Kidney (tissue), 14 donors: ENCODE results near the gene SPHK2. TPM values are rescaled to one million over a fixed set of nuclear protein-coding genes. Genes with fewer than 3 reads are reported as not detected.

Experiments used
- DNase-seq, 5 donors: peaks; one replicate each; pipeline ENCODE4 v3.0.0-alpha.2; 2013 to 2020
- FAIRE-seq: peaks from 2 replicates; lab custom pipeline; 2012; peaks lifted over from hg19 to GRCh38; lab: Jason Lieb, UNC
- H3K27ac ChIP-seq, 2 donors: one replicate each; pipeline ENCODE4 v1.7.0; 2013; ENCODE audit warnings: low read depth in 2 of 2, low read length in 2 of 2, inconsistent platforms in 1 of 2
- H3K27me3 ChIP-seq: one replicate; pipeline ENCODE4 v1.7.1; 2013; ENCODE audit warnings: low read length, inconsistent platforms; ENCODE audit not compliant: control insufficient read depth, insufficient read depth
- H3K36me3 ChIP-seq, 3 donors: one replicate each; pipeline versions ENCODE4 v1.7.0 to v1.7.1; 2013; ENCODE audit warnings: low read length in 3 of 3, control low read depth in 1 of 3, inconsistent platforms in 1 of 3; ENCODE audit not compliant: insufficient read depth in 3 of 3, control insufficient read depth in 2 of 3
- H3K4me1 ChIP-seq, 3 donors: one replicate each; pipeline versions ENCODE4 v1.7.0 to v1.7.1; 2013; ENCODE audit warnings: low read length in 3 of 3, inconsistent platforms in 1 of 3, low read depth in 1 of 3; ENCODE audit not compliant: control insufficient read depth in 2 of 3, insufficient read depth in 2 of 3
- H3K4me3 ChIP-seq, 3 donors: one replicate each; pipeline versions ENCODE4 v1.7.0 to v1.8.1; 2013; ENCODE audit warnings: low read length in 3 of 3, control low read depth in 1 of 3, inconsistent platforms in 1 of 3
- H3K9ac ChIP-seq, 3 donors: one replicate each; pipeline versions ENCODE4 v1.7.0 to v1.7.1; 2013; ENCODE audit warnings: low read length in 3 of 3, control low read depth in 1 of 3, inconsistent platforms in 1 of 3
- H3K9me3 ChIP-seq, 3 donors: one replicate each; pipeline versions ENCODE4 v1.7.0 to v1.7.1; 2013; ENCODE audit warnings: low read length in 3 of 3, control low read depth in 1 of 3, inconsistent platforms in 1 of 3; ENCODE audit not compliant: control insufficient read depth in 2 of 3, insufficient read depth in 1 of 3
- CTCF ChIP-seq: IDR thresholded peaks from 3 replicates; pipeline ENCODE4 v1.5.1; 2012; ENCODE audit warnings: mild to moderate bottlenecking, moderate library complexity, borderline replicate concordance; ENCODE audit not compliant: insufficient read depth; ENCODE audit errors: extremely low read depth
- intact Hi-C: fragments of 100-400 bp; cut with DNase I; formaldehyde crosslinking; loops from one replicate; pipeline ENCODE4 v1.11.1; 2022
- polyA plus RNA-seq: library from polyadenylated mRNA; stranded (reverse); fragments of 350-450 nt; fragmentation: Illumina TruSeq; extraction: RNeasy Lipid Tissue Mini Kit (QIAGEN cat#74804); gene quantifications from one replicate; pipeline ENCODE4 v1.2.3, GENCODE V29; 2014; ENCODE audit warnings: low read depth, low replicate concordance; ENCODE audit not compliant: insufficient read depth
- total RNA-seq: library from RNA; stranded (reverse); fragmentation: NEBNext Ultra II Directional; extraction: Animal tissue kit (Norgen Biotek cat#: 25700); gene quantifications from one replicate; pipeline ENCODE4 v1.2.1, GENCODE V29; 2021
- donor health status: control.
- donor health status: control.
- donor health status: control.
- donor health status: control.
- donor health status: control.
- donor health status: DM: yes; HTN: yes; CAD: no.
- donor health status: Normal renal cell carcinoma (clear cell type).

Gene SPHK2
- total and polyA plus RNA-seq, 2 donors from 2014 or later, result 23.3 to 37.2 TPM

- Histone ChIP-seq H3K36me3 (no peaks in the 10 kb centered on the region), H3K9ac (no peak overlapping the region), H3K27ac (no peak overlapping the region), H3K27me3 (no peaks in the 10 kb centered on the region), H3K4me3 (peak overlapping the region in 1 of 3 donors; percentile 70), H3K9me3 (no peaks in the 10 kb centered on the region), H3K4me1 (peaks cover 0 to 7% (median 0%) of the 10 kb centered on the region in 3 donors)
- FAIRE-seq (no peak), DNase-seq (no peak)
- intact Hi-C loops, result no loop called here
- no peak for TF ChIP-seq CTCF
Observed at GRCh38 chr19:48644355-48644754, 25.0 kb downstream of the SPHK2 start.

GRCh38 chr19:48644839-48645619 lies 25.7 kb downstream of the SPHK2 start:
- peak overlapping the region; percentile 52 to 70 (median 61) for H3K4me3 ChIP-seq
- H3K36me3 ChIP-seq, result no peaks in the 10 kb centered on the region
- DNase-seq (peak; percentile 81 to 92 (median 89)), FAIRE-seq (no peak)
- no peaks in the 10 kb centered on the region for H3K9me3 ChIP-seq
- no peaks in the 10 kb centered on the region for H3K27me3 ChIP-seq
- peak overlapping the region in 2 of 3 donors; percentile 23 to 82 for H3K9ac ChIP-seq
- no peak for TF ChIP-seq CTCF
- peaks cover 0 to 7% (median 0%) of the 10 kb centered on the region in 3 donors for H3K4me1 ChIP-seq
- H3K27ac ChIP-seq, result peak overlapping the region; percentile 87 to 95
- intact Hi-C loops, result no loop called here

GRCh38 chr19:48645620-48646000 lies 26.3 kb downstream of the SPHK2 start:
- DNase-seq, result peak in 2 of 5 donors; percentile 18 to 48
- Histone ChIP-seq H3K4me1 (peaks cover 0 to 7% (median 0%) of the 10 kb centered on the region in 3 donors), H3K9me3 (no peaks in the 10 kb centered on the region), H3K27ac (peak overlapping the region; percentile 87 to 95), H3K4me3 (peak overlapping the region; percentile 52 to 70 (median 61)), H3K36me3 (no peaks in the 10 kb centered on the region), H3K27me3 (no peaks in the 10 kb centered on the region), H3K9ac (peak overlapping the region; percentile 10 to 82 (median 15))
- intact Hi-C loops, result no loop called here
- no peak for FAIRE-seq
- TF ChIP-seq CTCF, result no peak
